IPS DF 4.7 (cell line): ENCODE data around the gene HAGH.
"Not testable (repeated sequence)": the region's sequence is repeated elsewhere in the genome, so short reads cannot be mapped to it uniquely, and the experiment has no call there.

Source experiments
- DNase-seq: peaks from one replicate; pipeline ENCODE4 v3.0.0-alpha.2; 2013; ENCODE audit warnings: low spot score; ENCODE audit errors: extremely low read depth

Gene HAGH

GRCh38 chr16:1826691-1827573 lies at the start of gene HAGH, which contains the start of gene FAHD1:
TSS of gene HAGH (minus strand) at chr16:1826825. CDS start at chr16:1826787, 38 bp downstream.
TSS of gene FAHD1 (plus strand) at chr16:1827206. CDS start at chr16:1827239, 33 bp downstream.
- DNase-seq: no peak

- not testable (repeated sequence) for DNase-seq
These were observed 49.4 kb upstream of the HAGH start for GRCh38 chr16:1876066-1876465.

- no peak for DNase-seq
These were observed 48.2 kb upstream of the HAGH start for GRCh38 chr16:1874854-1875253.

- no peak for DNase-seq
These were observed 45.5 kb upstream of the HAGH start, which contains the start of gene MEIOB for GRCh38 chr16:1871974-1872635. TSS of gene MEIOB (minus strand) at chr16:1872164. CDS start at chr16:1868175, 3,989 bp downstream.

GRCh38 chr16:1870365-1871082 lies 43.9 kb upstream of the HAGH start:
- no peak for DNase-seq

GRCh38 chr16:1865902-1866690 lies 39.5 kb upstream of the HAGH start:
- no peak for DNase-seq

GRCh38 chr16:1863681-1864460 lies 37.2 kb upstream of the HAGH start:
- no peak for DNase-seq

GRCh38 chr16:1862394-1862793 lies 35.8 kb upstream of the HAGH start:
- no peak for DNase-seq

- DNase-seq: no peak
These were observed 35.1 kb upstream of the HAGH start for GRCh38 chr16:1861730-1862129.

GRCh38 chr16:1859650-1860049 lies 33.0 kb upstream of the HAGH start:
- no peak for DNase-seq

GRCh38 chr16:1858189-1858865 lies 31.7 kb upstream of the HAGH start:
- no peak for DNase-seq

GRCh38 chr16:1857433-1858097 lies 30.9 kb upstream of the HAGH start:
- no peak for DNase-seq

- no peak for DNase-seq
These were observed 25.2 kb upstream of the HAGH start for GRCh38 chr16:1851793-1852192.

GRCh38 chr16:1850981-1851380 lies 24.4 kb upstream of the HAGH start:
- no peak for DNase-seq

- DNase-seq: no peak
These were observed 19.8 kb upstream of the HAGH start for GRCh38 chr16:1846416-1846815.

GRCh38 chr16:1845985-1846384 lies 19.4 kb upstream of the HAGH start:
- DNase-seq: no peak

GRCh38 chr16:1839554-1839953 lies 12.9 kb upstream of the HAGH start:
- DNase-seq: no peak

GRCh38 chr16:1834096-1834495 lies 7.5 kb upstream of the HAGH start:
- DNase-seq: no peak

GRCh38 chr16:1832838-1833454 lies 6.3 kb upstream of the HAGH start:
- DNase-seq: no peak
